H9 (cell line): ENCODE measurements around the gene DEAF1. TPM values are rescaled to one million over a fixed set of nuclear protein-coding genes. Genes with fewer than 3 reads are reported as not detected.

Experiments
- DNase-seq: peaks from one replicate; pipeline ENCODE4 v3.0.0-alpha.2; 2017
- H2AFZ ChIP-seq: one replicate; pipeline ENCODE4 v1.6.1; 2013; ENCODE audit warnings: mild to moderate bottlenecking, low read length, control low read depth, moderate library complexity
- H2AK5ac ChIP-seq: 2 replicates; pipeline ENCODE4 v1.6.1; 2013; ENCODE audit warnings: low read length, control low read depth, mixed read lengths; ENCODE audit not compliant: insufficient read length
- H2BK120ac ChIP-seq: one replicate; pipeline ENCODE4 v1.6.1; 2013; ENCODE audit warnings: low read depth, mild to moderate bottlenecking, low read length, control low read depth, inconsistent platforms; ENCODE audit not compliant: poor library complexity, severe bottlenecking
- H2BK12ac ChIP-seq: 2 replicates; pipeline ENCODE4 v1.6.1; 2013; ENCODE audit warnings: low read length, control low read depth, mixed read lengths, low read depth; ENCODE audit not compliant: insufficient read length
- H2BK15ac ChIP-seq: 2 replicates; pipeline ENCODE4 v1.6.1; 2013; ENCODE audit warnings: low read depth, low read length, control low read depth
- H2BK20ac ChIP-seq: one replicate; pipeline ENCODE4 v1.6.1; 2013; ENCODE audit warnings: low read depth, mild to moderate bottlenecking, low read length, control low read depth, inconsistent platforms; ENCODE audit not compliant: poor library complexity, severe bottlenecking
- H2BK5ac ChIP-seq: 2 replicates; pipeline ENCODE4 v1.6.1; 2013; ENCODE audit warnings: low read length, control low read depth, mixed read lengths; ENCODE audit not compliant: insufficient read length
- H3K14ac ChIP-seq: 2 replicates; pipeline ENCODE4 v1.6.1; 2013; ENCODE audit warnings: low read length, control low read depth; ENCODE audit not compliant: insufficient read depth
- H3K18ac ChIP-seq: 2 replicates; pipeline ENCODE4 v1.6.1; 2013; ENCODE audit warnings: low read depth, mild to moderate bottlenecking, mixed read lengths, low read length, control low read depth; ENCODE audit not compliant: insufficient read length
- H3K23ac ChIP-seq: 2 replicates; pipeline ENCODE4 v1.6.1; 2013; ENCODE audit warnings: low read length, control low read depth, mixed read lengths, low read depth; ENCODE audit not compliant: insufficient read length
- H3K23me2 ChIP-seq: 2 replicates; pipeline ENCODE4 v1.6.1; 2013; ENCODE audit warnings: low read depth, mild to moderate bottlenecking, mixed read lengths, low read length, control low read depth; ENCODE audit not compliant: insufficient read length, poor library complexity, severe bottlenecking
- H3K27ac ChIP-seq: 2 replicates; pipeline ENCODE4 v1.5.1; 2013; ENCODE audit warnings: low read length, control low read depth, mixed read lengths, low read depth; ENCODE audit not compliant: insufficient read length
- H3K27me3 ChIP-seq: 2 replicates; pipeline ENCODE4 v1.6.1; 2013; ENCODE audit warnings: low read length, control low read depth, inconsistent platforms; ENCODE audit not compliant: insufficient read depth
- H3K4ac ChIP-seq: 2 replicates; pipeline ENCODE4 v1.6.1; 2013; ENCODE audit warnings: low read depth, mild to moderate bottlenecking, control low read depth, inconsistent platforms, low read length, moderate library complexity
- H3K4me1 ChIP-seq: 2 replicates; pipeline ENCODE4 v1.6.1; 2013; ENCODE audit warnings: low read length, control low read depth, inconsistent platforms; ENCODE audit not compliant: insufficient read depth
- H3K4me2 ChIP-seq: 2 replicates; pipeline ENCODE4 v1.6.1; 2013; ENCODE audit warnings: low read length, control low read depth, mixed read lengths; ENCODE audit not compliant: insufficient read length, insufficient read depth
- H3K56ac ChIP-seq: 2 replicates; pipeline ENCODE4 v1.6.1; 2013; ENCODE audit warnings: low read depth, mild to moderate bottlenecking, mixed read lengths, low read length, control low read depth; ENCODE audit not compliant: insufficient read length
- H3K79me1 ChIP-seq: 2 replicates; pipeline ENCODE4 v1.6.1; 2013; ENCODE audit warnings: low read depth, mild to moderate bottlenecking, moderate library complexity, low read length, control low read depth, inconsistent platforms; ENCODE audit not compliant: insufficient read depth, poor library complexity, severe bottlenecking
- H3K79me2 ChIP-seq: 2 replicates; pipeline ENCODE4 v1.6.1; 2013; ENCODE audit warnings: low read length, control low read depth, inconsistent platforms; ENCODE audit not compliant: insufficient read depth
- H3K9ac ChIP-seq: 2 replicates; pipeline ENCODE4 v1.6.1; 2013; ENCODE audit warnings: low read length, control low read depth, mixed read lengths; ENCODE audit not compliant: insufficient read length; ENCODE audit errors: extremely low read depth
- H3K9me3 ChIP-seq: one replicate; pipeline ENCODE4 v1.6.1; 2013; ENCODE audit warnings: low read depth, low read length, inconsistent platforms; ENCODE audit not compliant: control insufficient read depth
- H3T11ph ChIP-seq: one replicate; pipeline ENCODE4 v1.6.1; 2013; ENCODE audit warnings: mild to moderate bottlenecking, low read length, control low read depth, inconsistent platforms
- H4K20me1 ChIP-seq: one replicate; pipeline ENCODE4 v1.6.1; 2013; ENCODE audit not compliant: control insufficient read depth, insufficient read length, insufficient read depth
- H4K5ac ChIP-seq: 2 replicates; pipeline ENCODE4 v1.6.1; 2013; ENCODE audit warnings: low read depth, mild to moderate bottlenecking, mixed read lengths, low read length, control low read depth; ENCODE audit not compliant: insufficient read length
- H4K8ac ChIP-seq: replicated peaks from 2 replicates; pipeline ENCODE4 v1.6.1; 2013; ENCODE audit warnings: low read length, control low read depth, mixed read lengths, low read depth; ENCODE audit not compliant: insufficient read length
- H4K91ac ChIP-seq: 2 replicates; pipeline ENCODE4 v1.6.1; 2013; ENCODE audit warnings: low read depth, mild to moderate bottlenecking, moderate library complexity, mixed read lengths, low read length, control low read depth; ENCODE audit not compliant: insufficient read length
- H3K27ac Mint-ChIP-seq, 3 experiments: 2 replicates in 2 of 3; 3 replicates in 1 of 3; pipeline ENCODE4 v1.8.0; 2020 to 2021; ENCODE audit warnings: mixed read lengths in 3 of 3, mild to moderate bottlenecking in 1 of 3, moderate library complexity in 1 of 3
- H3K27me3 Mint-ChIP-seq: 2 replicates; pipeline ENCODE4 v1.8.0; 2021; ENCODE audit warnings: low read depth, mild to moderate bottlenecking, moderate library complexity, mixed read lengths
- H3K36me3 Mint-ChIP-seq, 3 experiments: 2 replicates in 2 of 3; 3 replicates in 1 of 3; pipeline ENCODE4 v1.8.0; 2020 to 2021; ENCODE audit warnings: low read depth in 3 of 3, mixed read lengths in 3 of 3; ENCODE audit not compliant: insufficient read depth in 1 of 3
- H3K4me1 Mint-ChIP-seq, 2 experiments: 2 replicates each; pipeline ENCODE4 v1.8.0; 2020; ENCODE audit warnings: mixed read lengths in 2 of 2
- H3K4me3 Mint-ChIP-seq, 2 experiments: 2 replicates in 1 of 2; 3 replicates in 1 of 2; pipeline ENCODE4 v1.8.0; 2020 to 2021; ENCODE audit warnings: mild to moderate bottlenecking in 2 of 2, mixed read lengths in 2 of 2, moderate library complexity in 1 of 2
- H3K9me3 Mint-ChIP-seq, 2 experiments: 2 replicates in 1 of 2; 3 replicates in 1 of 2; pipeline ENCODE4 v1.8.0; 2020; ENCODE audit warnings: mild to moderate bottlenecking in 2 of 2, mixed read lengths in 2 of 2, moderate library complexity in 1 of 2
- WGBS: extraction: QIAGEN DNeasy Blood & Tissue Kit; methylation state at CpG from one replicate; pipeline ENCODE4 v1.1.7; 2013; ENCODE audit warnings: missing lambda C conversion rate, low lambda C conversion rate, mixed read lengths; ENCODE audit not compliant: insufficient read length; ENCODE audit errors: extremely low coverage; 5-methylcytosine and 5-hydroxymethylcytosine counted together
- total RNA-seq: library from RNA; stranded (reverse); gene quantifications from 2 replicates; pipeline ENCODE4 v1.2.1, GENCODE V29; 2021
- TF ChIP-seq, protein P1 (sequence below): fragments of 200-600 bp; sonication (generic); conservative IDR thresholded peaks from 3 replicates; pipeline ENCODE4 v1.8.0; 2021; ENCODE audit warnings: antibody characterized with exemption, mild to moderate bottlenecking

Gene DEAF1
- total RNA-seq, 1 experiment from 2014 or later: 67.3 TPM

GRCh38 chr11:621838-622237 lies 73.2 kb downstream of the DEAF1 start:
- Mint-ChIP-seq H3K4me1 (0 out of 4 replicates have a peak, but pooled peaks cover 0 to 4% of the 10 kb centered on the region in 2 experiments), H3K9me3 (no peaks in the 10 kb centered on the region), H3K36me3 (peaks cover 0 to 3% (median 0%) of the 10 kb centered on the region in 3 experiments; a peak in 1 of 7 replicates), H3K27me3 (peaks cover 8% of the 10 kb centered on the region), H3K4me3 (no peak overlapping the region), H3K27ac (no peak overlapping the region; a peak in 1 of 7 replicates)
- Histone ChIP-seq H2BK12ac (no peak overlapping the region), H4K20me1 (no peaks in the 10 kb centered on the region), H3K23me2 (no peaks in the 10 kb centered on the region), H3K4me2 (no peak overlapping the region), H3K14ac (no peak overlapping the region), H4K91ac (no peak overlapping the region), H2BK120ac (no peak overlapping the region), H3K27me3 (no peaks in the 10 kb centered on the region), H3K9ac (no peak overlapping the region), H4K8ac (no peak overlapping the region), H4K5ac (no peak overlapping the region), H2AFZ (no peak overlapping the region), H2BK5ac (no peak overlapping the region), H2BK15ac (no peak overlapping the region), H3K56ac (no peak overlapping the region), H3K23ac (no peak overlapping the region), H3K18ac (no peak overlapping the region), H3K9me3 (no peaks in the 10 kb centered on the region), H3K27ac (no peak overlapping the region), H3T11ph (no peak overlapping the region), H3K79me1 (no peaks in the 10 kb centered on the region), H2AK5ac (no peak overlapping the region), H3K79me2 (no peaks in the 10 kb centered on the region), H3K4me1 (no peaks in the 10 kb centered on the region), H2BK20ac (no peak overlapping the region), H3K4ac (no peak overlapping the region)
- TF ChIP-seq, protein P1, sequence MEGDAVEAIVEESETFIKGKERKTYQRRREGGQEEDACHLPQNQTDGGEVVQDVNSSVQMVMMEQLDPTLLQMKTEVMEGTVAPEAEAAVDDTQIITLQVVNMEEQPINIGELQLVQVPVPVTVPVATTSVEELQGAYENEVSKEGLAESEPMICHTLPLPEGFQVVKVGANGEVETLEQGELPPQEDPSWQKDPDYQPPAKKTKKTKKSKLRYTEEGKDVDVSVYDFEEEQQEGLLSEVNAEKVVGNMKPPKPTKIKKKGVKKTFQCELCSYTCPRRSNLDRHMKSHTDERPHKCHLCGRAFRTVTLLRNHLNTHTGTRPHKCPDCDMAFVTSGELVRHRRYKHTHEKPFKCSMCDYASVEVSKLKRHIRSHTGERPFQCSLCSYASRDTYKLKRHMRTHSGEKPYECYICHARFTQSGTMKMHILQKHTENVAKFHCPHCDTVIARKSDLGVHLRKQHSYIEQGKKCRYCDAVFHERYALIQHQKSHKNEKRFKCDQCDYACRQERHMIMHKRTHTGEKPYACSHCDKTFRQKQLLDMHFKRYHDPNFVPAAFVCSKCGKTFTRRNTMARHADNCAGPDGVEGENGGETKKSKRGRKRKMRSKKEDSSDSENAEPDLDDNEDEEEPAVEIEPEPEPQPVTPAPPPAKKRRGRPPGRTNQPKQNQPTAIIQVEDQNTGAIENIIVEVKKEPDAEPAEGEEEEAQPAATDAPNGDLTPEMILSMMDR: no peak
- DNase-seq: no peak
- whole genome bisulfite sequencing: no CpG with 5 or more reads among the region's 27 CpGs
